Parathyroid adenoma (tissue), 2 donors: ENCODE data around the gene ARHGEF6.
A peak's percentile ranks its signal among the peaks of the same experiment; 100 is the strongest.

ENCODE experiments used
- H2AFZ ChIP-seq: fragments of 300-600 bp; sonication (generic); one replicate; pipeline ENCODE4 v1.7.0; 2017; ENCODE audit warnings: antibody characterized with exemption, mild to moderate bottlenecking
- H3K27ac ChIP-seq: fragments of 300-600 bp; sonication (generic); one replicate; pipeline ENCODE4 v1.7.0; 2017
- H3K27me3 ChIP-seq: fragments of 300-600 bp; sonication (generic); one replicate; pipeline ENCODE4 v1.7.0; 2017; ENCODE audit warnings: low read length; ENCODE audit not compliant: control insufficient read depth, insufficient read depth
- H3K36me3 ChIP-seq: fragments of 300-600 bp; sonication (generic); one replicate; pipeline ENCODE4 v1.7.0; 2017; ENCODE audit warnings: low read length; ENCODE audit not compliant: control insufficient read depth, insufficient read depth
- H3K4me1 ChIP-seq: fragments of 300-600 bp; sonication (generic); one replicate; pipeline ENCODE4 v1.7.0; 2017; ENCODE audit warnings: control low read depth
- H3K4me2 ChIP-seq: fragments of 300-600 bp; sonication (generic); one replicate; pipeline ENCODE4 v1.7.0; 2017; ENCODE audit warnings: low read length
- H3K4me3 ChIP-seq: fragments of 300-600 bp; sonication (generic); one replicate; pipeline ENCODE4 v1.7.0; 2017; ENCODE audit warnings: low read depth, low read length
- H3K79me2 ChIP-seq: fragments of 300-600 bp; sonication (generic); one replicate; pipeline ENCODE4 v1.7.0; 2017; ENCODE audit warnings: control low read depth
- H3K9ac ChIP-seq: fragments of 300-600 bp; sonication (generic); one replicate; pipeline ENCODE4 v1.7.0; 2017; ENCODE audit warnings: mild to moderate bottlenecking
- H3K9me3 ChIP-seq: fragments of 300-600 bp; sonication (generic); one replicate; pipeline ENCODE4 v1.7.0; 2017; ENCODE audit warnings: low read length; ENCODE audit not compliant: control insufficient read depth
- CTCF ChIP-seq: fragments of 300-600 bp; sonication (generic); IDR thresholded peaks from one replicate; pipeline ENCODE4 v1.7.0; 2017; ENCODE audit warnings: antibody characterized with exemption, mild to moderate bottlenecking
- donor health status: primary hyperparathyroidism.

ARHGEF6 gene

GRCh38 chrX:136750364-136750763, 30.4 kb downstream of the ARHGEF6 start:
- H3K4me1 ChIP-seq: peaks cover 3% of the 10 kb centered on the region
- no peak overlapping the region for H3K4me2 ChIP-seq
- TF ChIP-seq CTCF: no peak
- no peak overlapping the region for H3K4me3 ChIP-seq
- no peaks in the 10 kb centered on the region for H3K36me3 ChIP-seq
- H2AFZ ChIP-seq: no peak overlapping the region
- H3K9ac ChIP-seq: no peak overlapping the region
- H3K79me2 ChIP-seq: no peaks in the 10 kb centered on the region
- H3K27ac ChIP-seq: no peak overlapping the region
- no peaks in the 10 kb centered on the region for H3K9me3 ChIP-seq
- no peaks in the 10 kb centered on the region for H3K27me3 ChIP-seq

- H3K79me2 ChIP-seq: no peaks in the 10 kb centered on the region
- peaks cover 5% of the 10 kb centered on the region for H3K4me1 ChIP-seq
- H3K27ac ChIP-seq: peak overlapping the region; percentile 15
- H3K36me3 ChIP-seq: no peaks in the 10 kb centered on the region
- no peak overlapping the region for H2AFZ ChIP-seq
- no peak for TF ChIP-seq CTCF
- H3K9me3 ChIP-seq: no peaks in the 10 kb centered on the region
- no peak overlapping the region for H3K9ac ChIP-seq
- no peak overlapping the region for H3K4me3 ChIP-seq
- H3K27me3 ChIP-seq: no peaks in the 10 kb centered on the region
- no peak overlapping the region for H3K4me2 ChIP-seq
Observed at GRCh38 chrX:136747003-136747986, 33.4 kb downstream of the ARHGEF6 start.

- Histone ChIP-seq H3K4me3 (no peak overlapping the region), H3K4me1 (peaks cover 5% of the 10 kb centered on the region), H3K9me3 (no peaks in the 10 kb centered on the region), H3K4me2 (peak overlapping the region; percentile 17), H2AFZ (peak overlapping the region; percentile 56), H3K27ac (peak overlapping the region; percentile 39), H3K9ac (no peak overlapping the region), H3K27me3 (no peaks in the 10 kb centered on the region), H3K79me2 (no peaks in the 10 kb centered on the region), H3K36me3 (no peaks in the 10 kb centered on the region)
- TF ChIP-seq CTCF: no peak
Observed at GRCh38 chrX:136745215-136746173, 35.2 kb downstream of the ARHGEF6 start.

GRCh38 chrX:136742721-136743379, 37.9 kb downstream of the ARHGEF6 start:
- no peak overlapping the region for H3K27ac ChIP-seq

More at GRCh38 chrX:136742721-136743379, 37.9 kb downstream of the ARHGEF6 start:
- no peak for TF ChIP-seq CTCF
- Histone ChIP-seq H3K9ac (no peak overlapping the region), H3K4me1 (peaks cover 5% of the 10 kb centered on the region), H3K4me3 (no peak overlapping the region), H3K4me2 (no peak overlapping the region), H3K79me2 (no peaks in the 10 kb centered on the region), H2AFZ (no peak overlapping the region), H3K9me3 (no peaks in the 10 kb centered on the region), H3K27me3 (no peaks in the 10 kb centered on the region), H3K36me3 (no peaks in the 10 kb centered on the region)
